GM18858 (cell line): ENCODE measurements around the gene FANCD2.
"Not testable (repeated sequence)": the region's sequence is repeated elsewhere in the genome, so short reads cannot be mapped to it uniquely, and the experiment has no call there.

Experiments
- ATAC-seq: cut with Tn5 transposase; IDR thresholded peaks from one replicate; pipeline ENCODE4 v1.9.1; 2021; ENCODE audit not compliant: unreplicated experiment

FANCD2 gene

GRCh38 chr3:10012106-10012505 lies 14.1 kb upstream of the FANCD2 start:
- ATAC-seq: no peak

- no peak for ATAC-seq
These were observed 10.8 kb upstream of the FANCD2 start for GRCh38 chr3:10015461-10015904.

GRCh38 chr3:10017636-10018292 lies 8.5 kb upstream of the FANCD2 start:
- no peak for ATAC-seq

- ATAC-seq: not testable (repeated sequence)
These were observed 7.4 kb upstream of the FANCD2 start for GRCh38 chr3:10018806-10019205.

GRCh38 chr3:10019326-10019725 lies 6.9 kb upstream of the FANCD2 start:
- no peak for ATAC-seq

- ATAC-seq: no peak
These were observed 4.1 kb upstream of the FANCD2 start for GRCh38 chr3:10021856-10022775.

- ATAC-seq: no peak
These were observed 2.5 kb upstream of the FANCD2 start for GRCh38 chr3:10023587-10024310.

GRCh38 chr3:10025205-10026083 lies 793 bp upstream of the FANCD2 start:
- ATAC-seq: no peak

GRCh38 chr3:10041034-10041433 lies 14.8 kb downstream of the FANCD2 start:
- ATAC-seq: no peak

- ATAC-seq: no peak
These were observed 21.6 kb downstream of the FANCD2 start for GRCh38 chr3:10047876-10048275.

- ATAC-seq: not testable (repeated sequence)
These were observed 26.8 kb downstream of the FANCD2 start for GRCh38 chr3:10053054-10053453.

- ATAC-seq: no peak
These were observed 28.9 kb downstream of the FANCD2 start for GRCh38 chr3:10055097-10055496.

- ATAC-seq: not testable (repeated sequence)
These were observed 43.8 kb downstream of the FANCD2 start for GRCh38 chr3:10070077-10070476.

GRCh38 chr3:10074666-10075065 lies 48.4 kb downstream of the FANCD2 start:
- no peak for ATAC-seq

GRCh38 chr3:10081871-10082270 lies 55.6 kb downstream of the FANCD2 start:
- no peak for ATAC-seq

- no peak for ATAC-seq
These were observed 59.5 kb downstream of the FANCD2 start for GRCh38 chr3:10085738-10086137.

- ATAC-seq: no peak
These were observed 62.0 kb downstream of the FANCD2 start for GRCh38 chr3:10088256-10088655.

- ATAC-seq: no peak
These were observed 63.9 kb downstream of the FANCD2 start for GRCh38 chr3:10090179-10090578.

- not testable (repeated sequence) for ATAC-seq
These were observed 64.5 kb downstream of the FANCD2 start for GRCh38 chr3:10090774-10091173.

- ATAC-seq: not testable (repeated sequence)
These were observed 65.2 kb downstream of the FANCD2 start for GRCh38 chr3:10091387-10091786.
